ENCODE data around the gene TSG101. TPM values are rescaled to one million over a fixed set of nuclear protein-coding genes. Genes with fewer than 3 reads are reported as not detected.

TSG101 gene
- total RNA-seq, 1 experiment from 2014 or later = 86.6 TPM

- no peaks in the 10 kb centered on the region for H3K36me3 Mint-ChIP-seq (ENCODE audit: insufficient read depth, unreplicated experiment)
These were observed 60.3 kb downstream of the TSG101 start for GRCh38 chr11:18466402-18466801.

GRCh38 chr11:18463439-18463838 is 63.3 kb downstream of the TSG101 start:
- no peaks in the 10 kb centered on the region for H3K27me3 ChIP-seq (replicated peaks; ENCODE audit: control insufficient read depth, insufficient read depth, low read length)
- intact Hi-C loops (cut with micrococcal nuclease; ENCODE audit: unreplicated experiment) = no loop called here
- Mint-ChIP-seq H3K9me3 (ENCODE audit: unreplicated experiment) (no peaks in the 10 kb centered on the region), H3K4me3 (ENCODE audit: unreplicated experiment) (no peak overlapping the region), H3K27me3 (ENCODE audit: insufficient read depth, unreplicated experiment) (no peaks in the 10 kb centered on the region), H3K36me3 (ENCODE audit: insufficient read depth, unreplicated experiment) (no peaks in the 10 kb centered on the region), H3K27ac (ENCODE audit: unreplicated experiment) (no peak overlapping the region), H3K4me1 (ENCODE audit: low read depth, unreplicated experiment) (peaks cover 3% of the 10 kb centered on the region)
- POLR2A ChIA-PET = no interaction called here
- no peaks in the 10 kb centered on the region for H3K9me3 ChIP-seq
- TF ChIP-seq, protein P1, sequence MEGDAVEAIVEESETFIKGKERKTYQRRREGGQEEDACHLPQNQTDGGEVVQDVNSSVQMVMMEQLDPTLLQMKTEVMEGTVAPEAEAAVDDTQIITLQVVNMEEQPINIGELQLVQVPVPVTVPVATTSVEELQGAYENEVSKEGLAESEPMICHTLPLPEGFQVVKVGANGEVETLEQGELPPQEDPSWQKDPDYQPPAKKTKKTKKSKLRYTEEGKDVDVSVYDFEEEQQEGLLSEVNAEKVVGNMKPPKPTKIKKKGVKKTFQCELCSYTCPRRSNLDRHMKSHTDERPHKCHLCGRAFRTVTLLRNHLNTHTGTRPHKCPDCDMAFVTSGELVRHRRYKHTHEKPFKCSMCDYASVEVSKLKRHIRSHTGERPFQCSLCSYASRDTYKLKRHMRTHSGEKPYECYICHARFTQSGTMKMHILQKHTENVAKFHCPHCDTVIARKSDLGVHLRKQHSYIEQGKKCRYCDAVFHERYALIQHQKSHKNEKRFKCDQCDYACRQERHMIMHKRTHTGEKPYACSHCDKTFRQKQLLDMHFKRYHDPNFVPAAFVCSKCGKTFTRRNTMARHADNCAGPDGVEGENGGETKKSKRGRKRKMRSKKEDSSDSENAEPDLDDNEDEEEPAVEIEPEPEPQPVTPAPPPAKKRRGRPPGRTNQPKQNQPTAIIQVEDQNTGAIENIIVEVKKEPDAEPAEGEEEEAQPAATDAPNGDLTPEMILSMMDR (IDR thresholded peaks at IDR 0.05; ENCODE audit: insufficient read depth in 1 of 2, low read depth in 1 of 2, low read length in 1 of 2, severe bottlenecking in 1 of 2, unreplicated experiment in 1 of 2) = no peak
- H3K4me1 ChIP-seq = peaks cover 12% of the 10 kb centered on the region
- BruUV-seq (replicated peaks) = no TSS peak
- CTCF ChIA-PET = no interaction called here
- H3K4me3 ChIP-seq (ENCODE audit: low read depth, low read length) = no peak overlapping the region
- no peaks in the 10 kb centered on the region for H3K36me3 ChIP-seq (ENCODE audit: control insufficient read depth, insufficient read depth, low read length)
- DNase-seq = no peak

More at GRCh38 chr11:18466402-18466801, 60.3 kb downstream of the TSG101 start:
- no peaks in the 10 kb centered on the region for H3K27me3 Mint-ChIP-seq (ENCODE audit: insufficient read depth, unreplicated experiment)
- no peaks in the 10 kb centered on the region for H3K9me3 ChIP-seq
- no TSS peak for BruUV-seq (replicated peaks)
- no peaks in the 10 kb centered on the region for H3K27me3 ChIP-seq (replicated peaks; ENCODE audit: control insufficient read depth, insufficient read depth, low read length)
- intact Hi-C loops (cut with micrococcal nuclease; ENCODE audit: unreplicated experiment) = no loop called here
- no peak overlapping the region for H3K4me3 ChIP-seq (ENCODE audit: low read depth, low read length)
- TF ChIP-seq, protein P1 (IDR thresholded peaks at IDR 0.05; ENCODE audit: insufficient read depth in 1 of 2, low read depth in 1 of 2, low read length in 1 of 2, severe bottlenecking in 1 of 2, unreplicated experiment in 1 of 2) = no peak
- H3K4me1 Mint-ChIP-seq (ENCODE audit: low read depth, unreplicated experiment) = no peaks in the 10 kb centered on the region
- ChIA-PET POLR2A (no interaction called here), CTCF (interaction anchor here (0.7 kb wide), 1 partner anchor 260 kb away, joined by 5 read pairs; no protein-coding TSS in a partner anchor)
- H3K27ac Mint-ChIP-seq (ENCODE audit: unreplicated experiment) = no peak overlapping the region
- DNase-seq = no peak
- no peak overlapping the region for H3K4me3 Mint-ChIP-seq (ENCODE audit: unreplicated experiment)
- no peaks in the 10 kb centered on the region for H3K4me1 ChIP-seq
- no peaks in the 10 kb centered on the region for H3K36me3 ChIP-seq (ENCODE audit: control insufficient read depth, insufficient read depth, low read length)
- no peaks in the 10 kb centered on the region for H3K9me3 Mint-ChIP-seq (ENCODE audit: unreplicated experiment)

DNA sequence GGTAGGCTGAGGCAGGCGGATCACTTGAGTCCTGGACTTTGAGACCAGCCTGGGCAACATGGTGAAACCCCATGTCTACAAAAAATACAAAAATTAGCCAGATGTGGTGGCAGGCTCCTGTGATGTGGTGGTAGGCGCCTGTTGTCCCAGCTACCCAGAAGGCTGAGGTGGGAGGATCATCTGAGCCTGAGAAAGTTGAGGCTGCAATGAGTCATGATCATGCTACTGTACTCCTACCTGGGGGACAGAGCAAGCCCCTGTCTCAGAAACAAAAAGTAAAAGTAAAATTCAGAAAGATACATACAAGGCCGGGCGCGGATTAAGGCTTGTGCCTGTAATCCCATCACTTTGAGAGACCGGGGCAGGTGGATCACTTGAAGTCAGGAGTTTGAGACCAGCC is 64.8 kb downstream of the TSG101 start:
- no peaks in the 10 kb centered on the region for H3K27me3 ChIP-seq (replicated peaks; ENCODE audit: control insufficient read depth, insufficient read depth, low read length)
- ChIA-PET POLR2A (no interaction called here), CTCF (no interaction called here)
- H3K4me1 Mint-ChIP-seq (ENCODE audit: low read depth, unreplicated experiment) = peaks cover 18% of the 10 kb centered on the region
- no TSS peak for BruUV-seq (replicated peaks)
- no peaks in the 10 kb centered on the region for H3K36me3 Mint-ChIP-seq (ENCODE audit: insufficient read depth, unreplicated experiment)
- no peaks in the 10 kb centered on the region for H3K27me3 Mint-ChIP-seq (ENCODE audit: insufficient read depth, unreplicated experiment)
- intact Hi-C loops (cut with micrococcal nuclease; ENCODE audit: unreplicated experiment) = no loop called here
- H3K9me3 Mint-ChIP-seq (ENCODE audit: unreplicated experiment) = no peaks in the 10 kb centered on the region
- H3K9me3 ChIP-seq = no peaks in the 10 kb centered on the region
- H3K4me3 ChIP-seq (ENCODE audit: low read depth, low read length) = no peak overlapping the region
- DNase-seq = no peak
- H3K36me3 ChIP-seq (ENCODE audit: control insufficient read depth, insufficient read depth, low read length) = no peaks in the 10 kb centered on the region
- TF ChIP-seq, protein P1 (IDR thresholded peaks at IDR 0.05; ENCODE audit: insufficient read depth in 1 of 2, low read depth in 1 of 2, low read length in 1 of 2, severe bottlenecking in 1 of 2, unreplicated experiment in 1 of 2) = no peak
- peaks cover 26% of the 10 kb centered on the region for H3K4me1 ChIP-seq
- H3K27ac Mint-ChIP-seq (ENCODE audit: unreplicated experiment) = no peak overlapping the region
- H3K4me3 Mint-ChIP-seq (ENCODE audit: unreplicated experiment) = no peak overlapping the region

Measured in Caco-2 (cell line).